NCI-H748 treated with DMSO at 0.1 percent for 48 hours (cell line): ENCODE measurements around the gene TJAP1.

ENCODE experiments used
- DNase-seq: peaks from one replicate; lab custom pipeline; 2025; lab: John Stamatoyannopoulos, UW

Gene TJAP1, protein sequence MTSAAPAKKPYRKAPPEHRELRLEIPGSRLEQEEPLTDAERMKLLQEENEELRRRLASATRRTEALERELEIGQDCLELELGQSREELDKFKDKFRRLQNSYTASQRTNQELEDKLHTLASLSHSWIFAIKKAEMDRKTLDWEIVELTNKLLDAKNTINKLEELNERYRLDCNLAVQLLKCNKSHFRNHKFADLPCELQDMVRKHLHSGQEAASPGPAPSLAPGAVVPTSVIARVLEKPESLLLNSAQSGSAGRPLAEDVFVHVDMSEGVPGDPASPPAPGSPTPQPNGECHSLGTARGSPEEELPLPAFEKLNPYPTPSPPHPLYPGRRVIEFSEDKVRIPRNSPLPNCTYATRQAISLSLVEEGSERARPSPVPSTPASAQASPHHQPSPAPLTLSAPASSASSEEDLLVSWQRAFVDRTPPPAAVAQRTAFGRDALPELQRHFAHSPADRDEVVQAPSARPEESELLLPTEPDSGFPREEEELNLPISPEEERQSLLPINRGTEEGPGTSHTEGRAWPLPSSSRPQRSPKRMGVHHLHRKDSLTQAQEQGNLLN

GRCh38 chr6:43477235-43478007, at the start of gene TJAP1:
TJAP1 (plus strand) TSS chr6:43477570; CDS start chr6:43499002, 21,432 bp downstream.
- DNase-seq = peak; percentile 88

DNA sequence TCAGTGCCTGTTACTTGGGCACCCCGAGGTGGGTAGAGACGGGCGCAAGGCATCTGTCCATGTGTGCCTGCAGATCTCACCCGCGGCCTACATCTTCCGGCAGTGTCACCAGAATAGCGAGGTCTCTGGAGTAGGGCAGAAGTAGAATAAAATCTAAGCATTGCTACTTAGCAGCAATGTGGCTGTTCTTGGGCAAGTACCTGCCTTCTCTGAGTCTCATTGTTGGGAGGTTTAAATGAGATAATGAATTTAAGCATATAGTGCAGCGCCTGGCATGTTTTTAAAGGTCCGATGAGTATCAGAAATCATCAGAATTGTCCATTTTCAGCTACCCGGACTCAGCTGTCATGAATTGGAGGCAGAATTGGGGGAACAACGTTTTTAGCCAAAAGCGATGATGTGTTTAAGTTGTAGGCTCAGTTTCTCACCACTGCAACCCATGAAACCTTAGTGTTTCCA, 49.2 kb upstream of the TJAP1 start:
- DNase-seq = no peak

DNA sequence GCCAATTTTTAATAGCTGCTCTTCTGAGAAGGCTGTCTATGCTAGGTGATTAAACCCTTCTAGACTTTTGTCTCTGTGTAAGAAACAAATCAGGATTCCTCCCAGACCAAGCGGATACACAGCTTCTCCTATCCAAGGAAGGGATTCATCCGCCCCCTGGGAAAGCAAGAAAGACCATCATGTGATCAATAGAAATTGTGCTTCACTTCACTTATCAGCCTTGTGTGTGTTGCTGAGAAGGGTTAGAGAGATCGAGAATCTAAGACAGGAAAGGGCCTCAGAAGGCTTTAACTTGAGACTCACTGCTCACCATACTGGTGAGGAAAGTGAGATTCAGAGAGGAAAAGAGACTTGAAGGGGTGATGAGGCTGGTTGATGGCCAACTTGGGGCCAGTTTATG, 48.5 kb upstream of the TJAP1 start:
- no peak for DNase-seq

DNA sequence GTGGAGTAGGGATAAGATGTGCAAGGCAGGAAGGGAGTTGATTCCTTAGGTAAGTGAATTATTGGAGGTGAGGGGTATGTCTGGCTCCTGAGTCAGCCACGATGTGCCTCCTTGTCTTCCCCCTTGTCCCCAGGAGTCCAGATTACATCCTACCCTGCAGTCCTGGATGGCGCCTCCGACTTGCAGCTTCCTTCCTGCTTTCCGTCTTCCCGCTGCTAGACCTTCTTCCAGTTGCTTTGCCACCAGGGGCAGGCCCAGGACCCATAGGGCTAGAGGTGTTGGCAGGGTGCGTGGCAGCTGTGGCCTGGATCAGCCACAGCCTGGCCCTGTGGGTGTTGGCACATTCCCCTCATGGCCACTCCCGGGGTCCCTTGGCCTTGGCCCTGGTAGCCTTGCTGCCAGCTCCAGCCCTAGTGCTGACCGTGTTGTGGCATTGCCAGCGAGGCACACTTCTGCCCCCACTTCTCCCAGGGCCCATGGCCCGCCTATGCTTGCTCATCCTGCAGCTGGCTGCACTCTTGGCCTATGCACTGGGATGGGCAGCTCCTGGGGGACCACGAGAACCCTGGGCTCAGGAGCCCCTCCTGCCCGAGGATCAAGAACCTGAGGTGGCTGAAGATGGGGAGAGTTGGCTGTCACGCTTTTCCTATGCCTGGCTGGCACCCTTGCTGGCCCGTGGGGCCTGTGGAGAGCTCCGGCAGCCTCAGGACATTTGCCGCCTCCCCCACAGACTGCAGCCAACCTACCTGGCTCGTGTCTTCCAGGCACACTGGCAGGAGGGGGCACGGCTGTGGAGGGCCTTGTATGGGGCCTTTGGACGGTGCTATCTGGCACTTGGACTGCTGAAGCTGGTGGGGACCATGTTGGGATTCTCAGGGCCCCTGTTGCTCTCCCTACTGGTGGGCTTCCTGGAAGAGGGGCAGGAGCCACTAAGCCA, 45.1 kb upstream of the TJAP1 start:
- no peak for DNase-seq

DNA sequence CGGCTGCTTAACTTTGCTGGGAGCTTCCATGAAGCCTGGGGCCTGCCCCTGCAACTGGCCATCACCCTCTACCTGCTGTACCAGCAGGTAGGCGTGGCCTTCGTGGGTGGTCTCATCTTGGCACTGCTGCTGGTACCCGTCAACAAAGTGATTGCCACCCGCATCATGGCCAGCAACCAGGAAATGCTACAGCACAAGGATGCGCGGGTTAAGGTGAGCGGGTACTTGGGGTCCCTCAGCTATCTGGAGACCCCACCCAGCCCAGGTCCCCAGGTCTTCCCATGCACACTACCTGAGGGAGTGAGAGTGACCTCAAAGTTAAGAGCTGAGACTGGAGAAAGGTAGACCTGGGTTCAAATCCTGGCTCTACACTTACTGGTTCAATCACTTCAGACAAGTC, 44.2 kb upstream of the TJAP1 start:
- no peak for DNase-seq

GRCh38 chr6:43434001-43434840, 43.1 kb upstream of the TJAP1 start:
- DNase-seq = no peak

- DNase-seq = no peak
Observed at GRCh38 chr6:43434943-43435342, 42.4 kb upstream of the TJAP1 start.

DNA sequence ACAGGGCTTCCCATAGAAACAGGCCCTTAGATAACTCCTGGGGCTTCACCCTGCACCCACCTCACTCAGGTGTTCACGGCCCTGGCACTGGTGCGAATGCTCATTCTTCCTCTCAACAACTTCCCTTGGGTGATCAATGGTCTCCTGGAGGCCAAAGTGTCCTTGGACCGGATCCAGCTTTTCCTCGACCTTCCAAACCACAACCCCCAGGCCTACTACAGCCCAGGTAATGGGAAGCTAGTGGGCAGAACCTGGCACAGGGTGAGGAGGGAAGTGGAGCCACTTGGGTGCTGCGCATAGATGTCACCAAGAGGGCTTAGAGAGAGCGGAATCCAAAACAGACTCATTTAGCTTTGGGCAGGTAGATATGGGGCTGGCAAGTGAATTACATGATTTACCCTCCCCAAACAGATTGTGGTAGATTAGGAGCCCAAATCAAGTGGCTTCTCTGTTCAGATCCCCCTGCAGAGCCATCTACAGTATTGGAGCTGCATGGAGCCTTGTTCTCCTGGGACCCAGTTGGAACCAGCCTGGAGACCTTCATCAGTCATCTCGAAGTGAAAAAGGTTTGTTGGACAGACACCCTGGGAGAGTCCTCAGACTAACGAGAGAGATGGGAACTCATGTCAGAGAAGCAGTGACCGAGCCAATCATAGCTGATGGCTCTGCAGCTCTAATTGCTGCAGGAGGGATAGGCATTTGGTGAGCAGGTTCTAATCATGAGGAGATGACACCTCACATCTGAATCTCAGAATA, 41.5 kb upstream of the TJAP1 start:
- DNase-seq = no peak

GRCh38 chr6:43436577-43437282, 40.6 kb upstream of the TJAP1 start:
- no peak for DNase-seq

GRCh38 chr6:43437700-43438099, 39.7 kb upstream of the TJAP1 start:
- no peak for DNase-seq

GRCh38 chr6:43442935-43443334, 34.4 kb upstream of the TJAP1 start:
- DNase-seq = no peak

- no peak for DNase-seq
Observed at GRCh38 chr6:43444036-43444435, 33.3 kb upstream of the TJAP1 start.

GRCh38 chr6:43444582-43444981, 32.8 kb upstream of the TJAP1 start:
- DNase-seq = no peak

DNA sequence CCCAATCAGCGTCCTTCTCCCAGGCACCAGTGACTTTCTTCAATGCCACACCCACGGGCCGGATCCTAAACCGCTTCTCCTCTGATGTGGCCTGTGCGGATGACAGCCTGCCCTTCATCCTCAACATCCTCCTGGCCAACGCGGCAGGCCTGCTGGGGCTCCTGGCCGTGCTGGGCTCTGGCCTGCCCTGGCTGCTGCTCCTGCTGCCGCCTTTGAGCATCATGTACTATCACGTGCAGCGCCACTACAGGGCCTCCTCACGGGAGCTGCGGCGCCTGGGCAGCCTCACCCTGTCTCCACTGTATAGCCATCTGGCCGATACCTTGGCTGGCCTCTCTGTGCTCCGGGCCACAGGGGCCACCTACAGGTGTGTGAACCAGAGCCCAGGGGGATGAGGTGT, 31.8 kb upstream of the TJAP1 start:
- DNase-seq = no peak

- DNase-seq = no peak
Observed at GRCh38 chr6:43447604-43448003, 29.8 kb upstream of the TJAP1 start.

DNA sequence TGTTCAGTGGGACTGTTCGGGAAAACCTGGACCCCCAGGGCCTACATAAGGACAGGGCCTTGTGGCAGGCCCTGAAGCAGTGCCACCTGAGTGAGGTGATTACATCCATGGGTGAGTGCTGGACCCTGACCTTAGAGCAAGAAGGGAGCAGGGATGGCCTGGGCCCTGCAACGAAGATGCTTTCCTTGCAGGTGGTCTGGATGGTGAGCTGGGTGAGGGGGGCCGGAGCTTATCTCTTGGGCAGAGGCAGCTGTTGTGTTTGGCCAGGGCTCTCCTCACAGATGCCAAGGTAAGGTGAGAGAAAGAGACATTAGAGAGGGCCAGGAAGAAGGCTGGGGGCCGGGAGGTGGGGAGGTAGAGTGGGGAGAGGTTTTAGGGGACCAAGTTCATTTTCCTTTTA, 28.5 kb upstream of the TJAP1 start:
- no peak for DNase-seq

- no peak for DNase-seq
Observed at GRCh38 chr6:43450699-43451131, 26.7 kb upstream of the TJAP1 start.

- no peak for DNase-seq
Observed at GRCh38 chr6:43451348-43451747, 26.0 kb upstream of the TJAP1 start.

- no peak for DNase-seq
Observed at GRCh38 chr6:43451939-43452338, 25.4 kb upstream of the TJAP1 start.
